Measurements from ENCODE around the gene MTMR3.

MTMR3 gene

GRCh38 chr22:29979777-29980321, 96.9 kb downstream of the MTMR3 start:
- H3K36me3 ChIP-seq (ENCODE audit: insufficient read depth) = no peaks in the 10 kb centered on the region
- no peaks in the 10 kb centered on the region for H3K4me1 ChIP-seq (ENCODE audit: low read depth, poor library complexity, severe bottlenecking)
- no peak for TF ChIP-seq CTCF (conservative IDR thresholded peaks at IDR 0.05; ENCODE audit: low read depth, low read length)
- no peaks in the 10 kb centered on the region for H3K27me3 ChIP-seq (ENCODE audit: insufficient read depth, low read depth)
- H3K79me2 ChIP-seq (ENCODE audit: insufficient read depth, low read depth) = no peaks in the 10 kb centered on the region
- no peak overlapping the region for H3K9ac ChIP-seq
- no peak overlapping the region for H3K4me3 ChIP-seq (IDR thresholded peaks at IDR 0.05; ENCODE audit: insufficient read depth, low read depth, low read length)
- no peaks in the 10 kb centered on the region for H4K20me1 ChIP-seq (ENCODE audit: insufficient read depth)
- H3K27ac ChIP-seq = no peak overlapping the region
- no peak overlapping the region for H3K4me2 ChIP-seq
- no peak overlapping the region for H2AFZ ChIP-seq (ENCODE audit: low read depth)

DNA sequence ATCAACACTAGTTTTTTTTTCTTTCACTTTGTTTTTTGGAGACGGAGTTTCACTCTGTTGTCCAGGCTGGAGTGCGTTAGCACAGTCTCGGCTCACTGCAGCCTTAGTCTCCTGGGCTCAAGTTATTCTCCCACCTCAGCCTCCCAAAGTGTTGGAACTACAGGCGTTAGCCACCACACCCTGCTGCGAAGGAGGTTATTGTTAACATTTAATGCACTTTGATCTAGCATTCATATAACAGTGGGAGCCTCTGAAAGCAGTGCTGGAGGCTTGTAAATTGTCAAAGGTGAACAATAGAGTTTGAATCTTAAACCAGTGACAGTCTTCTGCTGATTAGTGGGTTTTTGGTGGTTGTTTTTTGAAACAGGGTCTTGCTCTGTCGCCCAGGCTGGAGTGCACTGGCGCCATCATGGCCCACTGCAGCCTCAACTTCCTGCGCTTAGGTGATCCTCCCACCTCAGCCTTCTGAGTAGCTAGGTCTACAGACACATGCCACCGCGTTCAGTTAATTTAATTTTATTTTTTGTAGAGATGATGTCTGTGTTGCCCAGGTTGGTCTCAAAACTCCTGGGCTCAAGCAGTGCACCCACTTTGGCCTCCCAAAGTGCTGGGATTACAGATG, 100.4 kb downstream of the MTMR3 start:
- no peaks in the 10 kb centered on the region for H3K27me3 ChIP-seq (ENCODE audit: insufficient read depth, low read depth)
- no peak overlapping the region for H3K4me3 ChIP-seq (IDR thresholded peaks at IDR 0.05; ENCODE audit: insufficient read depth, low read depth, low read length)
- no peaks in the 10 kb centered on the region for H4K20me1 ChIP-seq (ENCODE audit: insufficient read depth)
- H3K9ac ChIP-seq = no peak overlapping the region
- H3K36me3 ChIP-seq (ENCODE audit: insufficient read depth) = no peaks in the 10 kb centered on the region
- no peak overlapping the region for H3K4me2 ChIP-seq
- no peaks in the 10 kb centered on the region for H3K79me2 ChIP-seq (ENCODE audit: insufficient read depth, low read depth)
- no peak for TF ChIP-seq CTCF (conservative IDR thresholded peaks at IDR 0.05; ENCODE audit: low read depth, low read length)
- no peak overlapping the region for H2AFZ ChIP-seq (ENCODE audit: low read depth)
- no peak overlapping the region for H3K27ac ChIP-seq
- H3K4me1 ChIP-seq (ENCODE audit: low read depth, poor library complexity, severe bottlenecking) = peaks cover 12% of the 10 kb centered on the region

- no peak overlapping the region for H3K9ac ChIP-seq
- TF ChIP-seq CTCF (conservative IDR thresholded peaks at IDR 0.05; ENCODE audit: low read depth, low read length) = no peak
- H3K27ac ChIP-seq = no peak overlapping the region
- no peaks in the 10 kb centered on the region for H3K36me3 ChIP-seq (ENCODE audit: insufficient read depth)
- no peaks in the 10 kb centered on the region for H4K20me1 ChIP-seq (ENCODE audit: insufficient read depth)
- H3K79me2 ChIP-seq (ENCODE audit: insufficient read depth, low read depth) = no peaks in the 10 kb centered on the region
- no peak overlapping the region for H3K4me3 ChIP-seq (IDR thresholded peaks at IDR 0.05; ENCODE audit: insufficient read depth, low read depth, low read length)
- H3K4me1 ChIP-seq (ENCODE audit: low read depth, poor library complexity, severe bottlenecking) = peaks cover 12% of the 10 kb centered on the region
- H3K27me3 ChIP-seq (ENCODE audit: insufficient read depth, low read depth) = no peaks in the 10 kb centered on the region
- H2AFZ ChIP-seq (ENCODE audit: low read depth) = no peak overlapping the region
- H3K4me2 ChIP-seq = no peak overlapping the region
These were observed 102.9 kb downstream of the MTMR3 start for GRCh38 chr22:29985912-29986311.

DNA sequence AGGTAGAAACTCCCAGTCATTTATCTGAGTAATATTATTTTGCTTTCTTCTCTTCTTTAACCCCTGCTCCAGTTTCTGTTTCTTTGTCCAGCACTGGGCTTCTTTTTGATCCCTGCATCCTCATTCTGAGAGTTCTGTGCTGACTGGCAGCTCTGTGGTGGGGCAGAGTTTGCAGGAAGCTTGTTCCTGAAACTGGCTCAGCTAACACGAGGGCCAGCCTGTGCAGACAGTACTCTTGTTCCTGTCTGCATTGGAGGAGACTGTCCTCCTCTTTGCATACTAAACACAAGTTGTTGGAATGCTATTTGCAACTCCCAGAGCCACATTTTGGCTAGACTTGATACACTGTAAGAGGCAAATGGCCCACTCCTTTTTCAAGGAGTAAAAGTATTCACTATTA, 104.2 kb downstream of the MTMR3 start:
- H3K9ac ChIP-seq = no peak overlapping the region
- no peak overlapping the region for H3K4me3 ChIP-seq (IDR thresholded peaks at IDR 0.05; ENCODE audit: insufficient read depth, low read depth, low read length)
- TF ChIP-seq CTCF (conservative IDR thresholded peaks at IDR 0.05; ENCODE audit: low read depth, low read length) = no peak
- no peaks in the 10 kb centered on the region for H3K27me3 ChIP-seq (ENCODE audit: insufficient read depth, low read depth)
- peak overlapping the region; percentile 19; the same call in 1 of the 2 replicates for H3K4me2 ChIP-seq
- H3K27ac ChIP-seq = peak overlapping the region; percentile 23; the same call in 1 of the 2 replicates
- peaks cover 12% of the 10 kb centered on the region for H3K4me1 ChIP-seq (ENCODE audit: low read depth, poor library complexity, severe bottlenecking)
- no peaks in the 10 kb centered on the region for H3K79me2 ChIP-seq (ENCODE audit: insufficient read depth, low read depth)
- no peak overlapping the region for H2AFZ ChIP-seq (ENCODE audit: low read depth)
- no peaks in the 10 kb centered on the region for H4K20me1 ChIP-seq (ENCODE audit: insufficient read depth)
- H3K36me3 ChIP-seq (ENCODE audit: insufficient read depth) = no peaks in the 10 kb centered on the region
